Measurements from ENCODE around the gene ASB3. TPM values are rescaled to one million over a fixed set of nuclear protein-coding genes. Genes with fewer than 3 reads are reported as not detected.

Gene ASB3
- total and polyA plus RNA-seq, 4 donors: 7.0 to 54.9 (median 18.1) TPM

GRCh38 chr2:53739032-53739431 is 47.7 kb downstream of the ASB3 start:
- Histone ChIP-seq H3K9me3 (ENCODE audit: control insufficient read depth in 4 of 4, insufficient read depth in 3 of 4, low read length in 3 of 4) (no peaks in the 10 kb centered on the region), H3K4me3 (no peak overlapping the region), H3K27ac (ENCODE audit: low read depth in 1 of 2, low read length in 1 of 2) (no peak overlapping the region), H3K27me3 (ENCODE audit: control insufficient read depth in 3 of 3, insufficient read depth in 3 of 3, low read length in 2 of 3) (no peaks in the 10 kb centered on the region), H3K36me3 (ENCODE audit: control insufficient read depth in 4 of 4, insufficient read depth in 4 of 4, low read length in 4 of 4) (peaks cover 0 to 11% (median 1%) of the 10 kb centered on the region in 4 donors), H3K4me1 (ENCODE audit: control insufficient read depth in 5 of 5, insufficient read depth in 5 of 5, low read length in 5 of 5) (no peaks in the 10 kb centered on the region), H3K9ac (ENCODE audit: insufficient read depth in 1 of 2, low read length in 2 of 2) (no peak overlapping the region)
- no peak for ATAC-seq (ENCODE audit: insufficient read depth, low FRiP score)
- 43 to 73% methylated on average over 1 of the region's 1 CpG for WGBS, 2 donors
- no peak for TF ChIP-seq CTCF (IDR thresholded peaks at IDR 0.05; ENCODE audit: control extremely low read depth, extremely low read depth)
- no peak for DNase-seq

DNA sequence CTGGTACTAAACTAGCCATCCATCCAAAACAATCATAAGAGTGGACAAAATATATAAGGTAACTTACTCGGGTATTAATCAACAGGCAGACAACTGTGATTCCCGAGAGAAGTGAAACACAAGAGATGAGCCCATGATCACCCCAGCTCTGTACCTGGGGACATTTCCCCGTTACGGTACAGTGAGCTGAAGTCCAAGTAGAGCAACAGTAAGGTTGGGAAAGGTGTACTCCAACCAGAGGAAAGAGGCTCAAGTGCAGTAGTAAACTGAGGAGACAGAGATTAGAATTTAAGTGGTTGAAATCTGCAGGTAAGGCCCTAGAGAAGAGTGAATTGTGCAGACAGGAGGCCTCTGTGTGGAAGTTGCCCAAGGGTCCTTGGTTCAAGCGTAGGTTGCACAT is 49.7 kb downstream of the ASB3 start:
- H3K27me3 ChIP-seq (ENCODE audit: control insufficient read depth in 3 of 3, insufficient read depth in 3 of 3, low read length in 2 of 3): no peaks in the 10 kb centered on the region
- H3K9ac ChIP-seq (ENCODE audit: insufficient read depth in 1 of 2, low read length in 2 of 2): no peak overlapping the region
- ATAC-seq (ENCODE audit: insufficient read depth, low FRiP score): no peak
- H3K36me3 ChIP-seq (ENCODE audit: control insufficient read depth in 4 of 4, insufficient read depth in 4 of 4, low read length in 4 of 4): peaks cover 0 to 12% (median 1%) of the 10 kb centered on the region in 4 donors
- no peaks in the 10 kb centered on the region for H3K9me3 ChIP-seq (ENCODE audit: control insufficient read depth in 4 of 4, insufficient read depth in 3 of 4, low read length in 3 of 4)
- H3K4me3 ChIP-seq: no peak overlapping the region
- no peaks in the 10 kb centered on the region for H3K4me1 ChIP-seq (ENCODE audit: control insufficient read depth in 5 of 5, insufficient read depth in 5 of 5, low read length in 5 of 5)
- no peak for DNase-seq
- TF ChIP-seq CTCF (IDR thresholded peaks at IDR 0.05; ENCODE audit: control extremely low read depth, extremely low read depth): no peak
- no peak overlapping the region for H3K27ac ChIP-seq (ENCODE audit: low read depth in 1 of 2, low read length in 1 of 2)
- WGBS, 2 donors: 82 to 93% methylated on average over 5 of the region's 5 CpGs

GRCh38 chr2:53729143-53729762 is 57.5 kb downstream of the ASB3 start:
- no peak overlapping the region for H3K9ac ChIP-seq (ENCODE audit: insufficient read depth in 1 of 2, low read length in 2 of 2)
- H3K36me3 ChIP-seq (ENCODE audit: control insufficient read depth in 4 of 4, insufficient read depth in 4 of 4, low read length in 4 of 4): peaks cover 2 to 16% (median 6%) of the 10 kb centered on the region in 4 donors
- H3K27me3 ChIP-seq (ENCODE audit: control insufficient read depth in 3 of 3, insufficient read depth in 3 of 3, low read length in 2 of 3): no peaks in the 10 kb centered on the region
- TF ChIP-seq CTCF (IDR thresholded peaks at IDR 0.05; ENCODE audit: control extremely low read depth, extremely low read depth): no peak
- ATAC-seq (ENCODE audit: insufficient read depth, low FRiP score): no peak
- no peak for DNase-seq
- 90 to 95% methylated on average over 1 of the region's 1 CpG for WGBS, 2 donors
- H3K4me1 ChIP-seq (ENCODE audit: control insufficient read depth in 5 of 5, insufficient read depth in 5 of 5, low read length in 5 of 5): no peaks in the 10 kb centered on the region
- H3K27ac ChIP-seq (ENCODE audit: low read depth in 1 of 2, low read length in 1 of 2): no peak overlapping the region
- peaks cover 0 to 3% (median 0%) of the 10 kb centered on the region in 4 donors for H3K9me3 ChIP-seq (ENCODE audit: control insufficient read depth in 4 of 4, insufficient read depth in 3 of 4, low read length in 3 of 4)
- no peak overlapping the region for H3K4me3 ChIP-seq

GRCh38 chr2:53727921-53728320 is 58.8 kb downstream of the ASB3 start:
- Histone ChIP-seq H3K27ac (ENCODE audit: low read depth in 1 of 2, low read length in 1 of 2) (no peak overlapping the region), H3K36me3 (ENCODE audit: control insufficient read depth in 4 of 4, insufficient read depth in 4 of 4, low read length in 4 of 4) (peaks cover 2 to 16% (median 5%) of the 10 kb centered on the region in 4 donors), H3K9ac (ENCODE audit: insufficient read depth in 1 of 2, low read length in 2 of 2) (no peak overlapping the region), H3K4me1 (ENCODE audit: control insufficient read depth in 5 of 5, insufficient read depth in 5 of 5, low read length in 5 of 5) (no peaks in the 10 kb centered on the region), H3K4me3 (no peak overlapping the region), H3K9me3 (ENCODE audit: control insufficient read depth in 4 of 4, insufficient read depth in 3 of 4, low read length in 3 of 4) (peaks cover 0 to 3% (median 0%) of the 10 kb centered on the region in 4 donors), H3K27me3 (ENCODE audit: control insufficient read depth in 3 of 3, insufficient read depth in 3 of 3, low read length in 2 of 3) (no peaks in the 10 kb centered on the region)
- ATAC-seq (ENCODE audit: insufficient read depth, low FRiP score) (no peak), DNase-seq (no peak)
- TF ChIP-seq CTCF (IDR thresholded peaks at IDR 0.05; ENCODE audit: control extremely low read depth, extremely low read depth): no peak
- WGBS, 2 donors: 95 to 99% methylated on average over 3 of the region's 3 CpGs
